ENCODE results near the gene SPATA3.

SPATA3 gene

DNA sequence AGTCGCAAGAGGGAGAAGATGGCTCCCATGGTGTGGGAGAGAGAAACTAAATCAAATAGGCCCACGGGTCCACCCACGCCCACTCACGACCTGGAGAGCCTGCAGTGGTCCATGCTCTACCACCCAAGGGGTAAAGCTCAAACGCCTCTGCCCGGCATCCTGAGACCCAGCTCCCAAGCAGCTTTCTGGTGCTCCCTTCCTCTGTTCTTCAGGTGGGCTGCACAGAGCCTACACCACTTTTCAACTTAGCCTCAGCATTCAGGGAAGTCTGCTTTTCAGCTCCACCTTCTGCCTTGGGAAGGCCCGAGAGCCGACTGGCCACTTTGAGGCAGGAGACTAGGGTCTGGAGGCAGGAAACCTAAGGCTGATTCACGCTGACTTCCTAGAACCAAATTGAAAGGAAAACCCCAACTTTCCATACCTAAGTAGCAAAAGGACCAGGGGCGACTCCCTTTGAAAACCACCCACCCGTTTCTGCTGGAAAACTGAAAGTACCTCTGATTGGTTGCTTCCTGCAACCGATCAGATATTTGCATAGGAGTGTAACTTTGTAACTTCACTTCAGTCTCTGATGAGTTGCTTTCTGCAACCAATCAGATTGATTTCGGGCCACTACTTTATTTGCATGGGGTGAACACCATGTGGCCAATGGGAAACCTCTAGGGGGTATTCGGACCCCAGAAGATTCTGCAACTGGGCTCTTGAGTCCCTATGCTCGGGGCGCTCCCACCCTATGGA is 26.8 kb upstream of the SPATA3 start:
- Histone ChIP-seq H3K4me1 (ENCODE audit: control insufficient read depth, insufficient read depth, low read length) (no peaks in the 10 kb centered on the region), H3K9me3 (ENCODE audit: control insufficient read depth, insufficient read depth, low read length) (no peaks in the 10 kb centered on the region), H3K36me3 (ENCODE audit: control insufficient read depth, insufficient read depth, low read length) (no peaks in the 10 kb centered on the region), H3K27ac (ENCODE audit: low read depth, low read length) (no peak overlapping the region), H3K27me3 (ENCODE audit: control insufficient read depth, insufficient read depth, low read length) (no peaks in the 10 kb centered on the region), H3K9ac (ENCODE audit: low read depth, low read length) (no peak overlapping the region), H3K4me3 (ENCODE audit: low read depth, low read length) (no peak overlapping the region)

DNA sequence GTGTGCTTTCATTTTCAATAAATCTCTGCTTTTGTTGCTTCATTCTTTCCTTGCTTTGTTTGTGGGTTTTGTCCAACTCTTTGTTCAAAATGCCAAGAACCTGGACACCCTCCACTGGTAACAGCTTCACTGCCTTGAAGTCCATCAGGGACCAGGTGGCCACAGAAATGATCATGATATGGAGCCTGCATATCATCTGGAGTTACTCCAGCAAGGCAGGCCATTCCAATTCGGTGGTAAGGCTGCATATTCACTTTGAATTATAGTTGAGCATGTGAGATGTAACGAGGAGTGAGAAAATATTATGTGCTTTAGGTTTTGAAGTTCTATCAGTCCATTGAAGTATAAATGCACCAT is 26.3 kb upstream of the SPATA3 start:
- Histone ChIP-seq H3K9ac (ENCODE audit: low read depth, low read length) (no peak overlapping the region), H3K27me3 (ENCODE audit: control insufficient read depth, insufficient read depth, low read length) (no peaks in the 10 kb centered on the region), H3K4me1 (ENCODE audit: control insufficient read depth, insufficient read depth, low read length) (no peaks in the 10 kb centered on the region), H3K27ac (ENCODE audit: low read depth, low read length) (no peak overlapping the region), H3K4me3 (ENCODE audit: low read depth, low read length) (no peak overlapping the region), H3K9me3 (ENCODE audit: control insufficient read depth, insufficient read depth, low read length) (no peaks in the 10 kb centered on the region), H3K36me3 (ENCODE audit: control insufficient read depth, insufficient read depth, low read length) (no peaks in the 10 kb centered on the region)

DNA sequence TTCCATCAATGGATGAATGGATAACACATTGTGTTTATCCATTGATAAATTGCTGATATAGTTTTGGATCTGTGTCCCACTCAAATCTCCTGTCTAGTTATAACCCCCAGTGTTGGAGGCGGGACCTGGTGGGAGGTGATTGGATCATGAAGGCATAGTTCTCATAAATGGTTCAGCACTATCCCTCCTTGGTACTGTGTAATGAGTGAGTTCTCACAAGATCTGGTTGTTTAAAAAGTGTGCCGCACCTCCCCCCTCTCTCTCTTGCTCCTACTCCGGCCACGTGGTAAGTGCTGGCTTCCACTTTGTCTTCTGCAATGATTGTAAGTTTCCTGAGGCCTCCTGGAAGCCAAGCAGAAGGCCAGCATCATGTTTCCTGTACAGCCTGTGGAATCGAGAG is 23.9 kb upstream of the SPATA3 start:
- Histone ChIP-seq H3K9me3 (ENCODE audit: control insufficient read depth, insufficient read depth, low read length) (no peaks in the 10 kb centered on the region), H3K27me3 (ENCODE audit: control insufficient read depth, insufficient read depth, low read length) (no peaks in the 10 kb centered on the region), H3K27ac (ENCODE audit: low read depth, low read length) (no peak overlapping the region), H3K4me1 (ENCODE audit: control insufficient read depth, insufficient read depth, low read length) (no peaks in the 10 kb centered on the region), H3K36me3 (ENCODE audit: control insufficient read depth, insufficient read depth, low read length) (no peaks in the 10 kb centered on the region), H3K4me3 (ENCODE audit: low read depth, low read length) (no peak overlapping the region), H3K9ac (ENCODE audit: low read depth, low read length) (no peak overlapping the region)

DNA sequence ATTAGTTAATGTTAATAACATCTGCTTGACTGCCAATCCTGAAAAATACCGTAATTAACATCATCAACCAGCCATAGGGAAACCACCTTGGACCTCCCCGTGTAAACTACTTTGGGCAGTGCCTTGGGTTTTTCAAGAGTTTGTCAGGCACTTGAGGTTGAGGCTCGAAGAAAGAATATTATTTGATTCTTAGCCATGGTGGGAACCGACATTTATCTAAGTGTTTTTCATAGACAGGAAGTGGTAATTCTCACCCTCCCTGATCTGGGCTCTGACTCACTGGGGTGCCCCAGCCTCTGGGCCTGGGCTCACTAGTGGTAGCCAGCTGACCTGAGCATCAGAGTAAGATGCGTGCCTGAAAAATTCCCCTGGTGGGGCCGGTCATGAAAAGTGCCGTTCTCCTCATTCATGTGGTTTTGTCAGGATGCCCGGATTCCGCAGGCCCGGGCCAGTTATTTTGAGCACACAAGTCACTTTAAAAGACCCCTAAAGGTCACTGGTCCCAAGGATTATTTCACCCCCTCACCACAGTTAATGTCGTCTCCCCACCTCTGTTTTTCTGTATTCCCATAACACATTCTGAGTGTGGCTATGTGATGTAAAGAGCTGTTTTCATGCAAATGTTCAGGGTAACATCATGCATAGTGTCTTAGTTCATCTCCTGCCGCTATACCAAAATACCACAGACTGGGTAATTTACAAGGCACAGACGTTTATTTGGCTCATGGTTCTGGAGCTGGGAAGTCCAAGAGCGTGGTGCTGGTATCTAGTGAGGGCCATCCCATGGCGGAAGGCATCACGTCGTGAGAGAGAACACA is 21.6 kb upstream of the SPATA3 start:
- Histone ChIP-seq H3K4me3 (ENCODE audit: low read depth, low read length) (no peak overlapping the region), H3K9me3 (ENCODE audit: control insufficient read depth, insufficient read depth, low read length) (no peaks in the 10 kb centered on the region), H3K27me3 (ENCODE audit: control insufficient read depth, insufficient read depth, low read length) (no peaks in the 10 kb centered on the region), H3K27ac (ENCODE audit: low read depth, low read length) (no peak overlapping the region), H3K4me1 (ENCODE audit: control insufficient read depth, insufficient read depth, low read length) (no peaks in the 10 kb centered on the region), H3K36me3 (ENCODE audit: control insufficient read depth, insufficient read depth, low read length) (no peaks in the 10 kb centered on the region), H3K9ac (ENCODE audit: low read depth, low read length) (no peak overlapping the region)

GRCh38 chr2:230975927-230976326 is 20.0 kb upstream of the SPATA3 start:
- no peak overlapping the region for H3K4me3 ChIP-seq (ENCODE audit: low read depth, low read length)
- H3K27ac ChIP-seq (ENCODE audit: low read depth, low read length): no peak overlapping the region
- no peaks in the 10 kb centered on the region for H3K4me1 ChIP-seq (ENCODE audit: control insufficient read depth, insufficient read depth, low read length)
- H3K36me3 ChIP-seq (ENCODE audit: control insufficient read depth, insufficient read depth, low read length): no peaks in the 10 kb centered on the region
- H3K9me3 ChIP-seq (ENCODE audit: control insufficient read depth, insufficient read depth, low read length): no peaks in the 10 kb centered on the region
- H3K27me3 ChIP-seq (ENCODE audit: control insufficient read depth, insufficient read depth, low read length): no peaks in the 10 kb centered on the region
- no peak overlapping the region for H3K9ac ChIP-seq (ENCODE audit: low read depth, low read length)

- Histone ChIP-seq H3K27me3 (ENCODE audit: control insufficient read depth, insufficient read depth, low read length) (no peaks in the 10 kb centered on the region), H3K4me3 (ENCODE audit: low read depth, low read length) (no peak overlapping the region), H3K36me3 (ENCODE audit: control insufficient read depth, insufficient read depth, low read length) (no peaks in the 10 kb centered on the region), H3K27ac (ENCODE audit: low read depth, low read length) (no peak overlapping the region), H3K9me3 (ENCODE audit: control insufficient read depth, insufficient read depth, low read length) (no peaks in the 10 kb centered on the region), H3K4me1 (ENCODE audit: control insufficient read depth, insufficient read depth, low read length) (no peaks in the 10 kb centered on the region), H3K9ac (ENCODE audit: low read depth, low read length) (no peak overlapping the region)
Observed at GRCh38 chr2:230976671-230977171, 19.2 kb upstream of the SPATA3 start.

DNA sequence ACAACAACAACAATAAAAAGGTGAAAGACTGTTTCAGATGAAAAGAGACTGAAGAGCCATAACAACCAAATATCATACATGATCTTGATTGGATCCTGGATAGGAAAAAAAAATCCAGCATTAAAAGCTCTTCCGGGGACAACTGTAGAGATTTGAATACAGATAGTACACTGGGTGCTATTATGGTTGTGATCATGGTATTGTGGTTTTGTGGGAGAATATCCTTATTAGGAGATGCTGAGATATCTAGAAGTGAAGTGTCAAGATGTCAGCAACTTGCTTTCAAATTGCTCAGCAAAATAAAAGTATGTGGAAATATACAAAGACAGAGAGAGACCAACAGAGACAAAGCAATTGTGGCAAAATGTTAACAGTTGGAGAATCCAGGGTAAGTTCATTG is 15.5 kb upstream of the SPATA3 start:
- Histone ChIP-seq H3K4me3 (ENCODE audit: low read depth, low read length) (no peak overlapping the region), H3K27ac (ENCODE audit: low read depth, low read length) (no peak overlapping the region), H3K36me3 (ENCODE audit: control insufficient read depth, insufficient read depth, low read length) (no peaks in the 10 kb centered on the region), H3K9me3 (ENCODE audit: control insufficient read depth, insufficient read depth, low read length) (no peaks in the 10 kb centered on the region), H3K27me3 (ENCODE audit: control insufficient read depth, insufficient read depth, low read length) (no peaks in the 10 kb centered on the region), H3K9ac (ENCODE audit: low read depth, low read length) (no peak overlapping the region), H3K4me1 (ENCODE audit: control insufficient read depth, insufficient read depth, low read length) (no peaks in the 10 kb centered on the region)

DNA sequence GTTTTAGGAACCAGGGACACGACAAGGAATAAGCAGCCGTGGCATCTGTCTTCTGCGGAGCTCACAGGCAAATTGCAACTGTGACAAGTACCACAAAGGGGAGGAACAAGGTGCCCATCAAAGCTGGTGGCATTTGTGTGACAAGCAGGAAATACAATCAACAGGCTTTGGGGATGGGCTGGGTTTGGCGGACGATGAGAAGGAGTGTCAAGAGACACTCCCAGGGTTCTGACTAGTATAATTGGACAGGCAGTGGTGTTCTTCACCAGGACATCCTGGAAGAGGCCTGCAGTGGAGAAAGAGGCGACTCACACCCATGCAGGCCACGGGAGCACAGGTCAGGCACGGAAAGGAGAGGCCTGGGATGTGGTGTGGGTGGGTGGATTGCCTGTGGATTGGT is 14.2 kb upstream of the SPATA3 start:
- Histone ChIP-seq H3K9me3 (ENCODE audit: control insufficient read depth, insufficient read depth, low read length) (no peaks in the 10 kb centered on the region), H3K4me1 (ENCODE audit: control insufficient read depth, insufficient read depth, low read length) (peaks cover 3% of the 10 kb centered on the region), H3K27me3 (ENCODE audit: control insufficient read depth, insufficient read depth, low read length) (peaks cover 1% of the 10 kb centered on the region; the same call in 1 of the 2 replicates), H3K9ac (ENCODE audit: low read depth, low read length) (no peak overlapping the region), H3K27ac (ENCODE audit: low read depth, low read length) (no peak overlapping the region), H3K4me3 (ENCODE audit: low read depth, low read length) (no peak overlapping the region), H3K36me3 (ENCODE audit: control insufficient read depth, insufficient read depth, low read length) (no peaks in the 10 kb centered on the region)

GRCh38 chr2:230982126-230982525 is 13.8 kb upstream of the SPATA3 start:
- Histone ChIP-seq H3K4me3 (ENCODE audit: low read depth, low read length) (no peak overlapping the region), H3K9ac (ENCODE audit: low read depth, low read length) (no peak overlapping the region), H3K9me3 (ENCODE audit: control insufficient read depth, insufficient read depth, low read length) (no peaks in the 10 kb centered on the region), H3K36me3 (ENCODE audit: control insufficient read depth, insufficient read depth, low read length) (no peaks in the 10 kb centered on the region), H3K4me1 (ENCODE audit: control insufficient read depth, insufficient read depth, low read length) (peaks cover 7% of the 10 kb centered on the region), H3K27ac (ENCODE audit: low read depth, low read length) (no peak overlapping the region), H3K27me3 (ENCODE audit: control insufficient read depth, insufficient read depth, low read length) (peaks cover 3% of the 10 kb centered on the region; the same call in 1 of the 2 replicates)

DNA sequence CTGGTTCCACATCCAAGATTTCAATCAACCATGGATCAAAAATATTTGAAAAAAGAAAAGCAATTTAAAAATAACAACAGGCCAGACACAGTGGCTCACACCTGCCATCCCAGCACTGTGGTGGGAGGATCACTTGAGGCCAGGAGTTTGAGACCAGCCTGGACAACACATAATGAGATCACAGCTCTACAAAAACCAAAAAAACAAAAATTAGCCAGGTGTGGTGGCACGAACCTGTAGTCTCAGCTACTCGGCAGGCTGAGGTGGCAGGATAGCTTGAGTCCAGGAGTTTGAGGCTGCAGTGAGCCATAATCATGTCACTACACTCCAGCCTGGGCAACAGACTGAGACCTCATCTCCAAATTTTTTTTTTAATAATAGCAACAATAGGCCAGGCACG is 13.4 kb upstream of the SPATA3 start:
- Histone ChIP-seq H3K27me3 (ENCODE audit: control insufficient read depth, insufficient read depth, low read length) (peaks cover 3% of the 10 kb centered on the region; the same call in 1 of the 2 replicates), H3K4me1 (ENCODE audit: control insufficient read depth, insufficient read depth, low read length) (peaks cover 7% of the 10 kb centered on the region), H3K9me3 (ENCODE audit: control insufficient read depth, insufficient read depth, low read length) (no peaks in the 10 kb centered on the region), H3K9ac (ENCODE audit: low read depth, low read length) (no peak overlapping the region), H3K27ac (ENCODE audit: low read depth, low read length) (no peak overlapping the region), H3K4me3 (ENCODE audit: low read depth, low read length) (no peak overlapping the region), H3K36me3 (ENCODE audit: control insufficient read depth, insufficient read depth, low read length) (no peaks in the 10 kb centered on the region)

- Histone ChIP-seq H3K27ac (ENCODE audit: low read depth, low read length) (no peak overlapping the region), H3K27me3 (ENCODE audit: control insufficient read depth, insufficient read depth, low read length) (peaks cover 3% of the 10 kb centered on the region; the same call in 1 of the 2 replicates), H3K4me3 (ENCODE audit: low read depth, low read length) (no peak overlapping the region), H3K9ac (ENCODE audit: low read depth, low read length) (no peak overlapping the region), H3K9me3 (ENCODE audit: control insufficient read depth, insufficient read depth, low read length) (no peaks in the 10 kb centered on the region), H3K36me3 (ENCODE audit: control insufficient read depth, insufficient read depth, low read length) (no peaks in the 10 kb centered on the region), H3K4me1 (ENCODE audit: control insufficient read depth, insufficient read depth, low read length) (peaks cover 7% of the 10 kb centered on the region)
Observed at GRCh38 chr2:230983566-230983965, 12.4 kb upstream of the SPATA3 start.

All from HUES48 (cell line).